OCI-LY7 (cell line): ENCODE measurements around the gene TXLNG. TPM values are rescaled to one million over a fixed set of nuclear protein-coding genes. Genes with fewer than 3 reads are reported as not detected.
"Not testable (repeated sequence)": the region's sequence is repeated elsewhere in the genome, so short reads cannot be mapped to it uniquely, and the experiment has no call there.

Experiments used
- BruUV-seq: library from RNA; stranded (reverse); fragments of 400-500 nt; replicated peaks from 2 replicates; lab custom pipeline; 2021; lab: Mats Ljungman, UMichigan
- CTCF ChIA-PET: fragments of 300-600 bp; sonication (Branson Sonifier 250); formaldehyde crosslinking; loops from one replicate; lab custom pipeline; 2022; ENCODE audit warnings: antibody characterized with exemption; ENCODE audit not compliant: unreplicated experiment; lab: Charles Lee
- POLR2A ChIA-PET: fragments of 300-600 bp; sonication (Branson Sonifier 250); formaldehyde crosslinking; loops from one replicate; lab custom pipeline; 2022; ENCODE audit warnings: antibody characterized with exemption; lab: Charles Lee
- DNase-seq: peaks from one replicate; pipeline ENCODE4 v3.0.0-alpha.2; 2015; ENCODE audit warnings: low spot score
- H2AFZ ChIP-seq: fragments of 200-600 bp; sonication (generic), shearing (Covaris generic); 2 replicates; pipeline ENCODE4 v1.6.1; 2014; ENCODE audit warnings: mild to moderate bottlenecking, antibody characterized with exemption, low read length, moderate library complexity
- H3K27ac ChIP-seq: fragments of 200-600 bp; sonication (generic); 2 replicates; pipeline ENCODE4 v1.5.1; 2014; ENCODE audit warnings: mixed run types, low read depth, mild to moderate bottlenecking, moderate library complexity, low read length, inconsistent platforms; ENCODE audit not compliant: poor library complexity, severe bottlenecking
- H3K36me3 ChIP-seq: fragments of 200-600 bp; sonication (generic); 2 replicates; pipeline ENCODE4 v1.6.1; 2014; ENCODE audit warnings: mild to moderate bottlenecking, antibody characterized with exemption, low read length, moderate library complexity, mixed read lengths; ENCODE audit not compliant: insufficient read depth
- H3K4me1 ChIP-seq: fragments of 200-600 bp; sonication (generic); 2 replicates; pipeline ENCODE4 v1.5.1; 2014; ENCODE audit warnings: mild to moderate bottlenecking, low read length; ENCODE audit not compliant: insufficient read depth, poor library complexity, severe bottlenecking
- H3K4me2 ChIP-seq: fragments of 200-600 bp; sonication (generic); 2 replicates; pipeline ENCODE4 v1.6.1; 2014; ENCODE audit warnings: mild to moderate bottlenecking, low read length
- H3K4me3 ChIP-seq: fragments of 200-600 bp; sonication (generic); 2 replicates; pipeline ENCODE4 v1.5.1; 2014; ENCODE audit warnings: mild to moderate bottlenecking, low read depth, low read length; ENCODE audit not compliant: poor library complexity, severe bottlenecking
- H3K79me2 ChIP-seq: fragments of 200-600 bp; sonication (generic); 2 replicates; pipeline ENCODE4 v1.6.1; 2016; ENCODE audit warnings: low read depth, mild to moderate bottlenecking, low read length, moderate library complexity, mixed read lengths; ENCODE audit not compliant: insufficient read depth
- H3K9me2 ChIP-seq: fragments of 200-600 bp; sonication (generic); 2 replicates; pipeline ENCODE4 v1.6.1; 2016; ENCODE audit warnings: mild to moderate bottlenecking, low read length, mixed read lengths; ENCODE audit not compliant: insufficient read depth
- H3K9me3 ChIP-seq: fragments of 200-600 bp; sonication (generic); 2 replicates; pipeline ENCODE4 v1.6.1; 2014; ENCODE audit warnings: mild to moderate bottlenecking, mixed run types, low read length, mixed read lengths
- H4K20me1 ChIP-seq: fragments of 200-600 bp; sonication (generic); 2 replicates; pipeline ENCODE4 v1.6.1; 2014; ENCODE audit warnings: mild to moderate bottlenecking, antibody characterized with exemption, low read length, moderate library complexity, mixed read lengths; ENCODE audit not compliant: insufficient read depth
- CTCF ChIP-seq: fragments of 200-600 bp; sonication (generic); conservative IDR thresholded peaks from 2 replicates; pipeline ENCODE4 v1.5.1; 2014; ENCODE audit warnings: mild to moderate bottlenecking, antibody characterized with exemption, low read length, moderate library complexity, mixed read lengths
- EZH2phosphoT487 ChIP-seq: fragments of 200-600 bp; sonication (generic); IDR thresholded peaks from 2 replicates; pipeline ENCODE4 v1.6.1; 2018; ENCODE audit warnings: low read depth, borderline replicate concordance, mild to moderate bottlenecking, mixed run types, antibody characterized with exemption, low read length, moderate library complexity, mixed read lengths
- intact Hi-C: fragments of 100-400 bp; cut with micrococcal nuclease; formaldehyde crosslinking; loops from one replicate; pipeline ENCODE4 v1.10.0; 2022; ENCODE audit not compliant: unreplicated experiment
- total RNA-seq, 2 experiments: library from RNA; depleted of rRNA in 1 of 2; stranded (reverse); fragments of >200 nt in 1 of 2; shearing (Covaris generic) in 1 of 2; gene quantifications; 2 replicates each; pipeline ENCODE4 v1.2.3, GENCODE V29; 2014 to 2022

TXLNG gene
- total RNA-seq, 2 experiments from 2014 or later: 16.9 to 22.0 TPM

DNA sequence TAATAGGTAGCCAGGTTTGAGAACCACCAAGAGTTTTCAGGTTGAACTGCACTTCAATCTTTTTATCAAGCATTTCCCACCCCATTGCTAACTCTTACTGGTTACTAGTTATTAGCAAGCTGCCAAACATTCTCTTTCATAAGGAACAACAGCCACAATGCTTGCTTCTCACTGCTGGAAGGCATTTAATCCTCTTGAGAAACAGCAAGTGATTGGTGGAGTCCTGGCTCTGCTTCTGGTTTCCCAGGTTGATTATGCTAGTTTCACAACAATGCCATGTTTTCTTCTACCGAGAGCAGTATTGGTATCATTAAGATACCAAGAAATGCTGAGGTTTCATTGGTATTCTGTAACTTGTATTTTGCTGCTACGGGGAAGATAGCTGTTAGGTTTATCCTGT is 32.2 kb upstream of the TXLNG start:
- peaks cover 52% of the 10 kb centered on the region for H3K36me3 ChIP-seq

DNA sequence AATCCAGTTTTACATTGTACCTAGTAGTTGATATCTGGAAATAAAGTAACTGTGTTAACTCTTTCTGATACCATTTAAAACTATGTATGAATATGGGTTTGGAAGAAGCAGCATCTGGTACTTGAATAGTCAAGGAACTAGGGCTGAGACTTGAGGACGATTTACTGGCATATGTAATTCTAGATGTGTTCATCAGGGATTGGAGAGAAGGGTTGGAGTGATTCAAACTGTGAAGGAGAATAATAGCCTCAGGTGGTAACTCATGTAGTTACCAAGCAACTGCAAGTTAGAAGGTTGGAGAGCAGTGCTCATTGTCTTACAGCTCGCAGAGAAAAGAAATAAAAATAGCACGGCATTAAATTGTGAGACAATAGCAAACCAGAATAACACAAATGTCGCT is 29.5 kb upstream of the TXLNG start:
- no peak overlapping the region for H3K4me2 ChIP-seq
- peaks cover 53% of the 10 kb centered on the region for H3K36me3 ChIP-seq
- no TSS peak for BruUV-seq
- TF ChIP-seq CTCF: no peak
- TF ChIP-seq EZH2phosphoT487: no peak
- intact Hi-C loops: no loop called here
- H3K9me3 ChIP-seq: no peaks in the 10 kb centered on the region
- no peak overlapping the region for H2AFZ ChIP-seq
- H3K79me2 ChIP-seq: no peaks in the 10 kb centered on the region
- H3K27ac ChIP-seq: no peak overlapping the region
- ChIA-PET POLR2A (no interaction called here), CTCF (no interaction called here)
- no peaks in the 10 kb centered on the region for H4K20me1 ChIP-seq
- no peaks in the 10 kb centered on the region for H3K4me1 ChIP-seq
- no peak for DNase-seq
- H3K4me3 ChIP-seq: no peak overlapping the region
- no peaks in the 10 kb centered on the region for H3K9me2 ChIP-seq

More for the DNA sequence above, 32.2 kb upstream of the TXLNG start:
- BruUV-seq: no TSS peak
- Histone ChIP-seq H4K20me1 (no peaks in the 10 kb centered on the region), H3K9me2 (no peaks in the 10 kb centered on the region), H3K79me2 (no peaks in the 10 kb centered on the region), H3K4me3 (no peak overlapping the region), H3K27ac (no peak overlapping the region), H3K4me2 (no peak overlapping the region), H3K9me3 (no peaks in the 10 kb centered on the region), H3K4me1 (no peaks in the 10 kb centered on the region), H2AFZ (no peak overlapping the region)
- ChIA-PET POLR2A (interaction anchor here (1.0 to 1.3 kb wide), 2 partner anchors 28 to 58 kb away, joined by 3 to 4 read pairs; no protein-coding TSS in a partner anchor), CTCF (no interaction called here)
- TF ChIP-seq EZH2phosphoT487: no peak
- TF ChIP-seq CTCF: no peak
- no peak for DNase-seq
- intact Hi-C loops: no loop called here

- H3K79me2 ChIP-seq, BruUV-seq, DNase-seq, H3K9me3 ChIP-seq, H4K20me1 ChIP-seq, H2AFZ ChIP-seq, H3K4me2 ChIP-seq, H3K4me3 ChIP-seq, intact Hi-C loops, H3K4me1 ChIP-seq, H3K9me2 ChIP-seq, H3K27ac ChIP-seq, CTCF ChIA-PET: not testable (repeated sequence)
- H3K36me3 ChIP-seq: peaks cover 29% of the 10 kb centered on the region
- POLR2A ChIA-PET: interaction anchor here (0.7 kb wide), 1 partner anchor 13 kb away, joined by 4 read pairs; no protein-coding TSS in a partner anchor
These were observed 24.8 kb upstream of the TXLNG start for GRCh38 chrX:16761500-16761899.
